Heart left ventricle (tissue), 16 donors: Measurements from ENCODE around the gene OR3A2. TPM values are rescaled to one million over a fixed set of nuclear protein-coding genes. Genes with fewer than 3 reads are reported as not detected.
"Not testable (repeated sequence)": the region's sequence is repeated elsewhere in the genome, so short reads cannot be mapped to it uniquely, and the experiment has no call there.

Experiments
- ATAC-seq, 4 donors: fragments of 200-7000 bp; cut with Tn5 transposase; one replicate each; pipeline ENCODE4 v1.9.1; 2020 to 2022; ENCODE audit warnings: moderate library complexity in 4 of 4, mild to moderate bottlenecking in 3 of 4, moderate number of reproducible peaks in 1 of 4
- DNase-seq, 5 donors: peaks; one replicate each; pipeline ENCODE4 v3.0.0-alpha.2; 2020
- H3K27ac ChIP-seq, 12 donors: fragments of 200-600 bp; sonication (generic) in 4 of 12; one replicate each; pipeline versions ENCODE4 v1.5.0 to v1.8.0; 2016 to 2022; ENCODE audit warnings: mild to moderate bottlenecking in 2 of 12
- H3K27me3 ChIP-seq, 9 donors: fragments of 200-600 bp; sonication (generic) in 2 of 9; one replicate each; pipeline versions ENCODE4 v1.5.1 to v1.8.0; 2016 to 2022; ENCODE audit warnings: mild to moderate bottlenecking in 3 of 9
- H3K36me3 ChIP-seq, 9 donors: fragments of 200-600 bp; sonication (generic) in 2 of 9; one replicate each; pipeline versions ENCODE4 v1.5.0 to v1.8.0; 2018 to 2022; ENCODE audit warnings: mild to moderate bottlenecking in 2 of 9
- H3K4me1 ChIP-seq, 12 donors: fragments of 200-600 bp; sonication (generic) in 4 of 12; one replicate each; pipeline versions ENCODE4 v1.5.0 to v1.8.0; 2016 to 2022; ENCODE audit warnings: mild to moderate bottlenecking in 3 of 12
- H3K4me3 ChIP-seq, 12 donors: fragments of 200-600 bp; sonication (generic) in 4 of 12; one replicate each; pipeline versions ENCODE4 v1.5.0 to v1.8.0; 2017 to 2022; ENCODE audit warnings: mild to moderate bottlenecking in 9 of 12, moderate library complexity in 4 of 12
- H3K9me3 ChIP-seq, 12 donors: fragments of 200-600 bp; sonication (generic) in 4 of 12; one replicate each; pipeline versions ENCODE4 v1.5.0 to v1.8.0; 2016 to 2022; ENCODE audit warnings: mild to moderate bottlenecking in 1 of 12
- CTCF ChIP-seq, 12 donors: fragments of 200-600 bp; sonication (generic) in 4 of 12; IDR thresholded peaks; one replicate each; pipeline versions ENCODE4 v1.5.0 to v1.8.0; 2018 to 2022; ENCODE audit warnings: antibody characterized with exemption in 12 of 12, mild to moderate bottlenecking in 5 of 12
- POLR2A ChIP-seq, 2 donors: fragments of 450-650 bp; IDR thresholded peaks; one replicate each; pipeline ENCODE4 v1.6.1; 2017; ENCODE audit warnings: antibody characterized with exemption in 2 of 2, mild to moderate bottlenecking in 2 of 2, moderate library complexity in 2 of 2
- WGBS, 4 donors: extraction: QIAGEN DNeasy Blood & Tissue Kit in 2 of 4; methylation state at CpG; one replicate each; pipeline versions ENCODE4 v1.1.5 to v1.1.7; 2013 to 2018; 5-methylcytosine and 5-hydroxymethylcytosine counted together
- intact Hi-C, 10 donors: fragments of 100-400 bp; cut with DNase I; formaldehyde crosslinking; loops; one replicate each; pipeline versions ENCODE4 v1.11.1 to v1.14.2; 2022
- long read RNA-seq, 3 donors: library from polyadenylated mRNA; unstranded; transcript quantifications; one replicate each; pipeline ENCODE4 v2.0.0, GENCODE V29; 2020 to 2021
- polyA plus RNA-seq, 2 donors: library from polyadenylated mRNA; stranded (reverse); fragments of 200-250 nt; gene quantifications; one replicate each; pipeline ENCODE4 v1.2.3, GENCODE V29; 2013
- total RNA-seq, 9 donors: library from RNA; depleted of rRNA in 2 of 9; stranded (reverse); fragments of >200 nt in 2 of 9; fragmentation: NEBNext Ultra II Directional in 3 of 9; extraction: Animal tissue kit (Norgen Biotek cat#: 25700) in 3 of 9; gene quantifications; one replicate each; pipeline versions ENCODE4 v1.1.0 to v1.2.4, GENCODE V29; 2016 to 2023
- donor health status: ischemic (EF 13 %, LVEDD 7.1; RV severe dilation, severe dysfunction).
- donor health status: healthy with polysubstance abuse.
- donor health status: DM: no; HTN: yes; CAD: no.
- donor health status: DM: no; HTN: no; CAD: no.
- donor health status: ischemic (EF 25% LVEDD 6.9; RV normal size, moderate dysfunction).
- donor health status: ischemic (EF 25% LVEDD 5.7; RV mildly dilated, moderate dysfunction).
- donor health status: healthy.
- donor health status: DM: yes; HTN: yes; CAD: no.
- donor health status: ischemic (EF 35%, LVEDD 5.7; RV mildly dilated, moderate dysfunction).
- donor health status: nonischemic (EF 11% LVEDD 7.7; RV severe dilation, severe dysfunction).
- donor health status: DM: yes; HTN: yes; CAD: no.
- donor health status: PGD.
- donor health status: ischemic (EF 29% LVEDD 5.4; RV normal size, mild dysfunction).
- donor health status: nonischemic (EF 23%, LVEDD 6.1; RV moderate dilation, normal function).

The OR3A2 gene
- under 1 TPM in 1 of 9 donors, not detected in 8; 0.35 TPM for total RNA-seq
- not detected for polyA plus RNA-seq
- long read RNA-seq, donor 1 = 0 reads
- long read RNA-seq, donor 2 = 0 reads
- long read RNA-seq, donor 3 = 0 reads

GRCh38 chr17:3385869-3386816, at the start of gene OR3A2:
Gene OR3A2, minus strand, starts transcription at chr17:3386308.
- 25 to 42% (median 26%) methylated on average over 63 to 92 of the region's 92 CpGs for WGBS, 4 donors
- no peak within 1 kb of the TSS for H3K27ac ChIP-seq
- intact Hi-C loops = no loop called here
- TF ChIP-seq CTCF (IDR thresholded peaks at IDR 0.05) (no peak), POLR2A (IDR thresholded peaks at IDR 0.05) (no peak)
- peak within 1 kb of the TSS in 2 of 12 donors; percentile 20 to 45 for H3K4me3 ChIP-seq
- H3K27me3 ChIP-seq = peaks cover 8 to 46% (median 24%) of the 10 kb centered on the region in 9 donors
- H3K4me1 ChIP-seq = no peaks in the 10 kb centered on the region
- H3K36me3 ChIP-seq = no peaks in the 10 kb centered on the region
- DNase-seq (no peak), ATAC-seq (no peak)
- peaks cover 0 to 7% (median 0%) of the 10 kb centered on the region in 12 donors for H3K9me3 ChIP-seq

DNA sequence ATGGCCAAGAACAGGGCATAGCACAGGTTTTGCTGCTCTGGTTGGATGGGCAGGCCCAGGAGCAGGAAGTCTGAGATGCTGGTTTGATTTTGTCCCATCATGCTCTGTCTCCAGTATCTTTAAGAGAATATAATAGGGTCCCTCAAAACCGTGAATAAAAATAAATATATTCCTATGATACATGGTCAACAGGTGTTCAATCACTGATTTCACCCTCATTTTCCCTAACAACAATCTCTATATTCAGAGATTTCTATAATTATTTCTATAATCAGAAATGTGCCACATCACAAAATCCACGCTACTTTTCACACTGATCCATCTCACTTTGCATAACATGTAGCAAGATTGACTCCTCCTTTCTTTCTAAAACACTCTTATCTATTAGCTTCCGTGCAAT, 47.6 kb upstream of the OR3A2 start, which contains the start of gene OR1E2:
Gene OR1E2 (minus strand): TSS at position 101 of the 400 bp plus-strand sequence. CDS start 0 bp downstream, at position 101.
- H3K27me3 ChIP-seq = peaks cover 0 to 4% (median 0%) of the 10 kb centered on the region in 9 donors
- H3K27ac ChIP-seq = no peak within 1 kb of the TSS
- no peaks in the 10 kb centered on the region for H3K4me1 ChIP-seq
- 68 to 73% (median 69%) methylated on average over 3 of the region's 3 CpGs for WGBS, 4 donors
- peaks cover 0 to 16% (median 0%) of the 10 kb centered on the region in 12 donors for H3K9me3 ChIP-seq
- no peaks in the 10 kb centered on the region for H3K36me3 ChIP-seq
- no peak for ATAC-seq
- TF ChIP-seq POLR2A (IDR thresholded peaks at IDR 0.05) (no peak), CTCF (IDR thresholded peaks at IDR 0.05) (no peak)
- no peak for DNase-seq
- H3K4me3 ChIP-seq = no peak within 1 kb of the TSS
- intact Hi-C loops = no loop called here

GRCh38 chr17:3433215-3433614, 47.1 kb upstream of the OR3A2 start:
- H3K27me3 ChIP-seq, H3K4me3 ChIP-seq, intact Hi-C loops, DNase-seq, H3K36me3 ChIP-seq, H3K27ac ChIP-seq, H3K4me1 ChIP-seq: not testable (repeated sequence)
- WGBS, 4 donors = 21 to 33% (median 27%) methylated on average over 7 of the region's 7 CpGs
- peak in 1 of 4 donors; percentile 42 for ATAC-seq
- peaks cover 0 to 16% (median 0%) of the 10 kb centered on the region in 12 donors for H3K9me3 ChIP-seq

- no peaks in the 10 kb centered on the region for H3K4me1 ChIP-seq
- ATAC-seq (no peak), DNase-seq (no peak)
- 43 to 82% (median 65%) methylated on average over 2 of the region's 2 CpGs for WGBS, 4 donors
- intact Hi-C loops = no loop called here
- no peak overlapping the region for H3K4me3 ChIP-seq
- no peaks in the 10 kb centered on the region for H3K36me3 ChIP-seq
- no peak overlapping the region for H3K27ac ChIP-seq
- TF ChIP-seq POLR2A (IDR thresholded peaks at IDR 0.05) (no peak), CTCF (IDR thresholded peaks at IDR 0.05) (no peak)
- peaks cover 0 to 4% (median 0%) of the 10 kb centered on the region in 12 donors for H3K9me3 ChIP-seq
- peaks cover 0 to 2% (median 0%) of the 10 kb centered on the region in 9 donors for H3K27me3 ChIP-seq
These were observed 32.1 kb upstream of the OR3A2 start for GRCh38 chr17:3418222-3418621.
